Testis (tissue), 3 donors: ENCODE data around the gene HLA-DOA. TPM values are rescaled to one million over a fixed set of nuclear protein-coding genes. Genes with fewer than 3 reads are reported as not detected.

Source experiments
- DNase-seq: peaks from one replicate; pipeline ENCODE4 v3.0.0-alpha.2; 2019
- H3K27ac ChIP-seq, 2 donors: fragments of 200-600 bp; sonication (generic); one replicate each; pipeline ENCODE4 v1.5.1; 2019
- H3K27me3 ChIP-seq: fragments of 200-600 bp; sonication (generic); one replicate; pipeline ENCODE4 v1.5.1; 2019
- H3K36me3 ChIP-seq: fragments of 200-600 bp; sonication (generic); one replicate; pipeline ENCODE4 v1.5.1; 2017; ENCODE audit warnings: low read depth; ENCODE audit errors: missing control alignments
- H3K4me1 ChIP-seq: fragments of 200-600 bp; sonication (generic); one replicate; pipeline ENCODE4 v1.5.1; 2019
- H3K4me3 ChIP-seq, 2 donors: fragments of 200-600 bp; sonication (generic); one replicate each; pipeline ENCODE4 v1.5.1; 2017 to 2019
- H3K9me3 ChIP-seq: fragments of 200-600 bp; sonication (generic); one replicate; pipeline ENCODE4 v1.5.1; 2017
- POLR2A ChIP-seq: fragments of 450-650 bp; IDR thresholded peaks from one replicate; pipeline ENCODE4 v1.6.1; 2017; ENCODE audit warnings: antibody characterized with exemption, mild to moderate bottlenecking, moderate library complexity
- WGBS, 2 donors: methylation state at CpG; one replicate each; pipeline ENCODE4 v1.1.5; 2018; 5-methylcytosine and 5-hydroxymethylcytosine counted together
- intact Hi-C: fragments of 100-400 bp; cut with DNase I; formaldehyde crosslinking; loops from one replicate; pipeline ENCODE4 v1.15.1; 2023; ENCODE audit warnings: low total_unique reads
- polyA plus RNA-seq: library from polyadenylated mRNA; stranded (reverse); fragments of 350-450 nt; fragmentation: Illumina TruSeq; extraction: RNeasy Lipid Tissue Mini Kit (QIAGEN cat#74804); gene quantifications from one replicate; pipeline ENCODE4 v1.2.3, GENCODE V29; 2014; ENCODE audit warnings: low read depth, low replicate concordance; ENCODE audit not compliant: insufficient read depth
- total RNA-seq, 2 donors: library from RNA; depleted of rRNA; stranded (reverse); fragments of >200 nt; gene quantifications; one replicate each; pipeline ENCODE4 v1.2.3, GENCODE V29; 2016
- TF ChIP-seq, protein P1 (sequence below), 3 experiments: fragments of 450-650 bp in 2 of 3; fragments of 200-600 bp in 1 of 3; sonication (generic) in 1 of 3; IDR thresholded peaks; one replicate each; pipeline ENCODE4 v1.5.1; 2016 to 2019; ENCODE audit warnings: antibody characterized with exemption in 3 of 3, mild to moderate bottlenecking in 2 of 3, moderate library complexity in 1 of 3

Gene HLA-DOA
- total and polyA plus RNA-seq, 3 donors from 2014 or later, result 1.2 to 13.5 (median 1.7) TPM

- intact Hi-C loops, result no loop called here
- Histone ChIP-seq H3K36me3 (no peaks in the 10 kb centered on the region), H3K27me3 (no peaks in the 10 kb centered on the region), H3K4me1 (peaks cover 17% of the 10 kb centered on the region), H3K9me3 (no peaks in the 10 kb centered on the region), H3K4me3 (peak overlapping the region; percentile 82 to 88), H3K27ac (peak overlapping the region; percentile 99)
- WGBS, 2 donors, result 1% methylated on average over 27 to 58 of the region's 58 CpGs
- peak; percentile 88 for TF ChIP-seq POLR2A
- TF ChIP-seq, protein P1, sequence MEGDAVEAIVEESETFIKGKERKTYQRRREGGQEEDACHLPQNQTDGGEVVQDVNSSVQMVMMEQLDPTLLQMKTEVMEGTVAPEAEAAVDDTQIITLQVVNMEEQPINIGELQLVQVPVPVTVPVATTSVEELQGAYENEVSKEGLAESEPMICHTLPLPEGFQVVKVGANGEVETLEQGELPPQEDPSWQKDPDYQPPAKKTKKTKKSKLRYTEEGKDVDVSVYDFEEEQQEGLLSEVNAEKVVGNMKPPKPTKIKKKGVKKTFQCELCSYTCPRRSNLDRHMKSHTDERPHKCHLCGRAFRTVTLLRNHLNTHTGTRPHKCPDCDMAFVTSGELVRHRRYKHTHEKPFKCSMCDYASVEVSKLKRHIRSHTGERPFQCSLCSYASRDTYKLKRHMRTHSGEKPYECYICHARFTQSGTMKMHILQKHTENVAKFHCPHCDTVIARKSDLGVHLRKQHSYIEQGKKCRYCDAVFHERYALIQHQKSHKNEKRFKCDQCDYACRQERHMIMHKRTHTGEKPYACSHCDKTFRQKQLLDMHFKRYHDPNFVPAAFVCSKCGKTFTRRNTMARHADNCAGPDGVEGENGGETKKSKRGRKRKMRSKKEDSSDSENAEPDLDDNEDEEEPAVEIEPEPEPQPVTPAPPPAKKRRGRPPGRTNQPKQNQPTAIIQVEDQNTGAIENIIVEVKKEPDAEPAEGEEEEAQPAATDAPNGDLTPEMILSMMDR (IDR thresholded peaks at IDR 0.05), result peak in 2 of 3 experiments; percentile 10 to 43
- peak; percentile 99 for DNase-seq
Measured at GRCh38 chr6:32971581-32972352, 37.6 kb downstream of the HLA-DOA start.

- H3K36me3 ChIP-seq, result no peaks in the 10 kb centered on the region
- peak overlapping the region; percentile 82 to 88 for H3K4me3 ChIP-seq
- peaks cover 15% of the 10 kb centered on the region for H3K4me1 ChIP-seq
- no peaks in the 10 kb centered on the region for H3K27me3 ChIP-seq
- TF ChIP-seq, protein P1 (IDR thresholded peaks at IDR 0.05), result no peak
- TF ChIP-seq POLR2A, result no peak
- peak overlapping the region; percentile 99 for H3K27ac ChIP-seq
- intact Hi-C loops, result no loop called here
- 1% methylated on average over 14 to 15 of the region's 15 CpGs for WGBS, 2 donors
- DNase-seq, result no peak
- H3K9me3 ChIP-seq, result no peaks in the 10 kb centered on the region
Measured at GRCh38 chr6:32971242-32971580, 38.2 kb downstream of the HLA-DOA start.

- intact Hi-C loops, result no loop called here
- Histone ChIP-seq H3K27me3 (no peaks in the 10 kb centered on the region), H3K4me3 (peak overlapping the region; percentile 82 to 88), H3K36me3 (no peaks in the 10 kb centered on the region), H3K27ac (peak overlapping the region; percentile 99), H3K4me1 (peaks cover 17% of the 10 kb centered on the region), H3K9me3 (no peaks in the 10 kb centered on the region)
- TF ChIP-seq, protein P1 (IDR thresholded peaks at IDR 0.05), result no peak
- TF ChIP-seq POLR2A, result no peak
- DNase-seq, result peak; percentile 90
- WGBS, 2 donors, result 0 to 1% methylated on average over 19 to 41 of the region's 43 CpGs
Measured at GRCh38 chr6:32970413-32971241, 38.8 kb downstream of the HLA-DOA start.

DNA sequence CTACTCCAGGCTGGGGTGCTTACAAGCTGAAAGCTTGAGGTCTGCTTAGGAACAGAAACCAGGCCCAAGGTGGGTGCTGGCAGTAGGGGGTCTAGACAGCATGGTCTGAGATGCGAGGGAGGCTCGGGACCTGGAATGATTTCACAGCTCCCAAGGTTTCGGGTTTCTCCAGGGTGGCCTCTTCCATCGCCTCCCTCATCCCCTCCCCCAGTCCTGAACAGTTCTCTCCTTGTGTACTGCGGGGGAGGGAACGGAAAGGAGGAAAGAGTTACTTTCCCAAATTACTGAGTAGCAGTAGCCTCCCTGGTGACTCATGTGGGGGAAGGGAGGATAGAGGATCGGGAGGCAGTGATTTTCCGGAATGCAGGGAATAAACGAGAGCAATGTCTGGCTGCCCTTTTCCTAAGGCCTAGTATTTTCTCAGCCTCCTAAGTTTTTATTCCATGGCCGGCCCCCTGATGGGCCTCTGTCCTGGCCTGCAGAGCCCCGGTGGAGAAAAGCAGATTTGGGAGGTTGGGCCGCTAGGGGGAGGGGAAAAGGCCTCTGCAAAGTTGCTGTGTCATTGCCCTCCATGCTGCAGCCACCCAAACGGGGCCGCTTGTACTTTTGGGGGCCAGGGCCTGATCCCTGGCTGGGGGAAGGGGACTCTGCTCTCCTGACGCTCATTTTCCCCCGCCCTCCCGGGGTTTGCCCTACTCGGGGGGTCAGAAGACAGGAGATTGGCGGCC lies 39.5 kb downstream of the HLA-DOA start:
- H3K4me1 ChIP-seq, result peaks cover 20% of the 10 kb centered on the region
- peak overlapping the region; percentile 82 to 88 for H3K4me3 ChIP-seq
- H3K27ac ChIP-seq, result peak overlapping the region; percentile 99
- H3K36me3 ChIP-seq, result no peaks in the 10 kb centered on the region
- no peaks in the 10 kb centered on the region for H3K9me3 ChIP-seq
- TF ChIP-seq POLR2A, result no peak
- TF ChIP-seq, protein P1 (IDR thresholded peaks at IDR 0.05), result peak; percentile 43 to 79 (median 64)
- DNase-seq, result peak; percentile 86
- no peaks in the 10 kb centered on the region for H3K27me3 ChIP-seq
- WGBS, 2 donors, result 0 to 1% methylated on average over 18 to 19 of the region's 19 CpGs
- intact Hi-C loops, result no loop called here
